M059J (cell line): ENCODE measurements around the gene SBDS. TPM values are rescaled to one million over a fixed set of nuclear protein-coding genes. Genes with fewer than 3 reads are reported as not detected.
A peak's percentile ranks its signal among the peaks of the same experiment; 100 is the strongest.
"Not testable (repeated sequence)": the region's sequence is repeated elsewhere in the genome, so short reads cannot be mapped to it uniquely, and the experiment has no call there.

Source experiments
- DNase-seq: peaks from one replicate; pipeline ENCODE4 v3.0.0-alpha.2; 2012; ENCODE audit warnings: low read depth
- total RNA-seq: library from RNA; depleted of rRNA; stranded (reverse); fragments of >200 nt; shearing (Covaris generic); gene quantifications from 2 replicates; pipeline ENCODE4 v1.2.3, GENCODE V29; 2014; rRNA removed

SBDS gene
- total RNA-seq, result 86.8 and 112 TPM in 2 replicates

DNA sequence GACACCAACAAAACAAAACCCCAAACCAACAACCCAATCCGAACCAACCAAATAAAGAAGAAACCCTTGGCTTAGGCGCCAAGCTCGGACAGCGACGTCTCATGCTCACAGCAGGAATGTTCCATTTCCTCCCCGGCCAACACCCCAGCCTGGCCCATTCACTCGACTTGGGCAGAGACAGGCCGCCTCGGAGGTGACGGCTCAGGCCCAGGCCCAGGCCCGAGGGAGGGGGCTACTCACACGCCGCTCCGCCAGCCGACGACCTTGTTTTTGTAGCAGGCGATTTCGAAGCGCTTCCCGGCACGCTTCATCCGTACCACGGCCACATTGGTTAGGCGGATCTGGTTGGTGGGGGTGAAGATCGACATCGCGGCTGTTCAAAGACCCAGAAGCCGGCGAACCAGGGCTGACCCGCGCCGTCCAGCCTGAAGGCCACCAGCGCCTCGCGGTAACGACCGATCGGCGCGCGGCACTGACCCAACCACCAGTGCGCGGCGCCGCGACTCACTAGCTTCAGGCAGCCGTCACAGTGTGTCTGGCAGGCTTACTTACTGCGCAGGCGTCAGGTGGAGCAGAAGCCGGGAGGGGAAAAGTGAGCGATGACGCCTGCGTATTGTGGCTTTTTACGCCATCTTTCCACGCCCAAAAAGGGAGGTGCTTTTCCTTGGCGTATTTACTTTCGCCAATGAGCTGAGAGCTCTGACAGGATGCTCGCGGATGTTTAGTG, at the start of gene SBDS:
Gene SBDS (minus strand): TSS at position 537 of the 727 bp plus-strand sequence. CDS start 169 bp downstream, at position 368.
- DNase-seq, result peak; percentile 99

DNA sequence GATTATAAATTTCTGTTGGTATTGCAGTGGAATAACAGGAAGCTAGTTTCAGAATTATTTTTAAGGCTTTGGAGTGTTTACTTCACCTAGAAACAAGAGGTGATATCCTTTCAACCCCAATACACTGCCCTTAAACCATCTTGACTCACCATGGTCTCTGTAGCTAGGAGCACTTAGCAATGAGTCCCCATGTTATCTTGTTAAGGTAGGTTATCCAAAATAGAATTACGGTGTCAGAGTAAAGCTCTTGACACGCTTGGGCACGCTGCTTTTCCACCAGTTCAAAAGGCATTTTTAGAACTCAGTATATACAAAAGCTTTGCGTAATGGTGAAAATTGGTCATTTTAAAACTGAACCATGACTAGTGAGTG, 48.2 kb upstream of the SBDS start:
- DNase-seq, result peak; percentile 45

DNA sequence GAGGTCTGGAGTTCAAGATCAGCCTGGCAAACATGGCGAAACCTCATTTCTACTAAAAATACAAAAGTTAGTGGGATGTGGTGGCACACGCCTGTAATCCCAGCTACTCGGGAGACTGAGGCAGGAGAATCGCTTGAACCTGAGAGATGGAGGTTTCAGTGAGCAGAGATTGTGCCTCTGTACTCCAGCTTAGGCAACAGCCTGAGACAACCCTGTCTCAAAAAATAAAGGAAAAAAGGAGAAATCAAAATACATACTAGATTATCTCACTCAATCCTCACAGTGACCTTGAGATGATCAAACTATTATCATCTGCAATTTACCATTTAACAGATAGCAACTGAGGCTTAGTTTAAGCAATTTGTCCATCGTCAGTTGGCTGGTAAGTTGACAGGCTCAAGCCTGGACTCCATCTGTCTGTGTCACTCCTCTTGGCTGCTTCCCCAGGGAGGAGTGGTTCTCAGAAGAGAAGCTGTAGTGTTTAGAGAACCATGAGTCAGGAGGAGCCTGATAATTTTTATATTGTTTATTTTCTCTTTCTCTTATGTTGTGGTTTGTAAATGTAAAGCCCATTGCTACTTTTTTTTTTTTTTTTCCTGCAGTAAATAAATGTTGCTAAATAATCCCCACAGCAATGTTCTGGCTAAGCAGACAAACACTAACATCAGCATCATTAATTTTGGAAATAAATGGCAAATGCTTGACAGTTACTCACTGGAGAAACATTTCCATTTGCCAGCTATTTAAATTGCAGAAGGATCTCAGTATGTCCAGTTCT, 47.6 kb upstream of the SBDS start:
- peak; percentile 92 for DNase-seq

DNA sequence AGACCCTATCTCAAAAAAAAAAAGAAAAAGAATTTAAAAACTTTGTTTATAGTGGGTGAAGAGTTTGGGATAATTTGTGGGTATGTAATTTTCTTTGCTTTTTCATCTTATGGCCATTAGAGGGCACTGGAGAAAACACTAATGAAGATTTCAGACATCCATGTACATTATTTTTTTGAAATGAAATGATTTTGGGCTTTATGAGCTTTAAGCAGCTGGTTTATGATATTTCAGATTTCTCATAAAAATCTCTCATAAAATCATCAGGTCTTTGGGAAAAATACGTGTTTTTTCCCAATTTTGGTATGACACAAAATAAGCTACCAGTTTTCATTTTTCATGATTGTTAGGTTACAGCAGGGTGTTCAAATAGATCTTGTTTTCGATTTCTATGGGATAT, 45.4 kb upstream of the SBDS start:
- not testable (repeated sequence) for DNase-seq

GRCh38 chr7:67036432-67037395, 41.3 kb upstream of the SBDS start:
- not testable (repeated sequence) for DNase-seq

GRCh38 chr7:67033251-67033650, 37.9 kb upstream of the SBDS start:
- no peak for DNase-seq

DNA sequence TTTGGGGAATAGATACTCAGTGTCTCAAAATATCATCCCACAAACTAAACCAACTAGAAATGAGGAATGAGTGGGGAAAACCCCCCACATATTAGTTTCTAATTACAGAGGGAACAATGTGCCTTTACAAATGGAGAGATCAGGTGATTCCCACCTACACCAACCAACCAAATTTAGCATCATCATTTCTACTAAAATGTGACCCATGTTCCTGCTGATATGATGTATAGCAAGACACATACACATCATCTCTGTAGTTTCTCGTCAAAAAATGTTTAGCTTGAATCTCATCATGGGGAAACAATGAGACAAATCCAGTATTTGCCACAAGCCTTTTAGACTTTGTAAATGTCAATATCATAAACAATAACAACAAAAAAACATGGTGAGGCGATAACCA, 36.3 kb upstream of the SBDS start:
- not testable (repeated sequence) for DNase-seq

GRCh38 chr7:67025459-67025858, 30.1 kb upstream of the SBDS start:
- DNase-seq, result peak; percentile 72

DNA sequence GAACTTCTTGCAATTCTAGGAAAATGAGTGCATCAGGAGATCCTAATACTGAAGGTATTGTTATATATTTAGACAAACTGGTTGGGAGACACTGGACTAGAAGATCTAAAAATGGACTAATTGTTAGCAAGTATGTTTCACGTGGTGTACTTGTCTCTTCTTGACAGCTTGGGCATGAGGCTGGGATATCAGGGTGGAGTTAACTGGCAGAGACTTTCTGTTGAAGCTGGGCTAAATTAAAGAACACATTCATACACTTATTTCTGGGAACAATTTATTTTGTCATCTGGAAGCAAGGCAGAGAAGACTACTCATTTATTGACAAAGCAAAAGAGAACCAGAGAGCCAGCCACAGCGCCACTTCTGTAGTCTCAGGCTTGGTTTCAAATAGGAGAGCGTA, 27.1 kb upstream of the SBDS start:
- no peak for DNase-seq

DNA sequence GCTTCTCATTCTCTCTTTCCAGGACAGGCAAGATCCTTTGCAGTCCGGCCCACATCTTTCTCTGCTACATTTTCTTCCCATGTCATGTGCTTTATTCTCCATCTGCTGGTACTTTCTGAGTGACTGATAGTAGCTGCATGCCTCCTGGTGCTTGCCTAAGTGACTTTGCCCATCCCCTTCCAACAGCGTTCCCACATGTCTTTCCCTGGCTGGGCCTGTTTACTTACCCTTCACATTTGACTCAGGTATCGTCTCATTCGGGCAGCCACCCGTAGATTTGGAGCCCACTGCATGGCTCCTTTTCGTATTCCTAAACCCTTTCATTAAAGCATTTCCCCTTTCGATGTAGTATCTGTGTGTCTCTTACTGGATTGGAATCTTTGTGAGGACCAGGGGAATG, 25.9 kb upstream of the SBDS start:
- no peak for DNase-seq

DNA sequence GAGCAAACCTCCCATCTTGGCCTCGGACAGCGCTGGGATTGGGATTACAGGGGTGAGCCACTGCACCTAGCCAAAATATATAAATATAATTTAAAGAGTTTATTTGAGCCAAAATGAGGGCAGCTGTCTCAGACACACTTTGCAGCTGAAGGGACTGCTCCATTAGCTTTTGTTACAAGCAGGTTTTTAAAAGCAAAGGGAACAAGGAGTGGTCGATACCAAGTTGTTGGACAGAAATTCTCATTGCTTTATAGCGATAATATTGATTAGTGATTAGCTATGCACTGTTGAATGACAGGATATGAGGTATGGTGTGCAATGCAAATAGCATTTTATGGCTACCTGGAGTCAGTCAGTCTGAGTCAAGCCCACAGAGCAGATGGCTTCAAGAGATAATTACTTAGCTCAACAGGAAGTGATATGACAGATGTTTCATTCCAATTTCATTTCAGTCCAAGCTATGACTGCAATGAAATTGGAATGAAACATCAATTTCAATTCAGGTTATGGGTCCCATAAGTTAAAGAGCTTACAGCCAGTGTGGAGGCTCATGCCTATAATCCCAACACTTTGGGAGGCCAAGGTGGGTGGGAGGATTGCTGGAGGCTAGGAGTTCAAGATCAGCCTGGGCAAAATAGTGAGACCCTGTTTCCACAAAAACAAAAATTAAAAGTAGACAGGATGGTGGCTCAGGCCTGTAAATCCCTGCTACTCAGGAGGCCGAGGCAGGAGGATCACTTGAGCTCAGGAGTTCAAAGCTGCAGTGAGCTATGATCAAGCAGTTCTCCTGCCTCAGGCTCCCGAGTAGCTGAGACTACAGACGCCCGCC, 24.4 kb upstream of the SBDS start:
- DNase-seq, result peak; percentile 62

- no peak for DNase-seq
Measured at GRCh38 chr7:67018940-67019339, 23.6 kb upstream of the SBDS start.

- not testable (repeated sequence) for DNase-seq
Measured at GRCh38 chr7:67017971-67018370, 22.6 kb upstream of the SBDS start.

- not testable (repeated sequence) for DNase-seq
Measured at GRCh38 chr7:67014076-67014622, 18.8 kb upstream of the SBDS start.

GRCh38 chr7:67009677-67010076, 14.3 kb upstream of the SBDS start:
- DNase-seq, result not testable (repeated sequence)

DNA sequence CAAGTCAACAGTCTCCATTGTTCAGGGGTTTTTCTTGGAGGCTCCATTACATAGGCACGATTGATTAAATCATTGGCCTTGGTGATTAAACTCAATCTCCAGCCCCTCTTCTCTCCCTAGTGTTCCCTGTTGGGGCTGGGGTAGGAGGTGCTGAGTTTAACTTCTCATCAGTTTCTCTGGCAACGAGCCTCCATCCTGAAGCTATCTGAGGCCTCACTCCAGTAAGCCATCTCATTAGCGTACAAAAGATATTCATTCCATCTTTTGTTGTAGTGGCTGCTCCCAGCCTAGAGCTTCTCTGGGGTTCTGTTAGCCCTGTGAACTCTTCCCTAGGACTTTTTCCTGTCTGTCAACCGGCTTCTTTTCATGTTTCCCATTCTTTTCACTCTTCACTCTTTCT, 12.9 kb upstream of the SBDS start:
- no peak for DNase-seq

DNA sequence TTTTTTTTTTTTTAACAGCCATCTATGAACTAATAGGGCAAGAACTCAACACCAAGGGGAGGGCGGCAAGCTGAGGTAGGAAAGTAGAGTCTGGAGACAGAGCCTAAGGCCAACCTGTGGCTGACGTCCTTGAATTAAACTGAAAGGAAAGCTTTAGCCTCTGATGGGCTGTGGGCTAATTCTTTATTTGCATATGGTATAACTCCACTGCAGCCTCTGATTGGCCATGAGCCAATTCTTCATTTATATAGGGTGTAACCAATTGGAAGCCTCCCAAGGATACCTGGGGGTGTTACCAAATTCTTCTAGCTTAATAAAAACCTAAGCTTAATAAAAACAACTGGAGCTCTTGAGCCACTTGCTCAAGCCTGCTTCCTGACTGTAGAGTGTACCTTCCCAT, 11.6 kb upstream of the SBDS start:
- no peak for DNase-seq

DNA sequence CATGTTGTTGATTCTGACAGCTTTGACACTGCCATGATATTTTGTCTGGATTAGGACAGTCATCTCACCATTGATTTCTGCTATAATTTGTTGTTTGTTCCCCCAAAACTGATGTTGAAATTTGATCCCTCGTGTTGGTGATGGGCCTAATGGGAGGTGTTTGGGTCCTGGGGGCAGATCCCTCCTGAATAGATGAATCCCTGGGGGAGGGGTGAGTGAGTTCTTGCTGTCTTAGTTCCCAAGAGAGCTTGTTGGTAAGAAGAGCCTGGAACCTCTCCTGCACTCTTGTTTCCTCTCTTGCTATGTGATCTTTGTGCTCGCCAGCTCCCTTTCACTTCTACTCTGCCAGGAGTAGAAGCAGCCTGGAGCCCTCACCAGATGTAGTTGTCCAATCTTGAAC, 8.8 kb upstream of the SBDS start:
- not testable (repeated sequence) for DNase-seq

DNA sequence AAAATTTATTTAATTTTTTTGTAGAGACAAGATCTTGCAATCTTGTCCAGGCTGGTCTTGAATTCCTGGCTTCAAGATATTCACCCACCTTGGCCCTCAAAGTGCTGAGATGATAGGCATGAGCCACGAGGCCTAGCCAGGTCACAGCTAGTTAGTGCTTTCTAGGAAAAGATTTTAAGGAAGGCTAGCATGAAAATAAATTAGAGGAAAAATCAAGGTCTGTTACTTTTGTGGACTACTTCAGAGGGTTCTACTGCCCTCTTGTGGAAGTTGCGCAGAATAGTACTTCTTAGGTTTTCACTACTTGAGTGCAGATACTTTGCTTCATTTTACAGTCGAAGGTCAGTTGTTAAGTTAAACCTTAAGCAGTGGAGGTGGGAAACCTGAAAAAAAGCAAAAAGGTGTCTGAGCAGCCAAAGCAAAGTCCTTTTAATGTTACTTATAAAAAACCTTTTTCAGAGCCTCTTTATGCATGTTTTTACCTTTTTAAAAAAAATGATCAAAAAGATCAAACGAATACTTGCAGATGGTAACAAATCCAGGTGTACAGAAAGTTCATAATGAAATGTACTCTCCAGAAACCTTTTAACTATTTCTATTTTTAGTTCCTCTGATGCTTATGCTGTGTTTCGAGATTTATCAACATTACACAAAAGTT, 5.3 kb upstream of the SBDS start:
- DNase-seq, result peak; percentile 43
